Kidney epithelial cell (primary cell): ENCODE data around the gene ARHGEF33. TPM values are rescaled to one million over a fixed set of nuclear protein-coding genes. Genes with fewer than 3 reads are reported as not detected.

Experiments used
- DNase-seq: peaks from one replicate; pipeline ENCODE4 v3.0.0-alpha.2; 2010; ENCODE audit warnings: low read depth
- H3K27me3 ChIP-seq: 2 replicates; pipeline ENCODE4 v1.6.0; 2011; ENCODE audit warnings: low read length; ENCODE audit not compliant: control insufficient read depth, insufficient read depth
- H3K36me3 ChIP-seq: 2 replicates; pipeline ENCODE4 v1.5.1; 2011; ENCODE audit warnings: low read length; ENCODE audit not compliant: control insufficient read depth, insufficient read depth
- H3K4me3 ChIP-seq: 2 replicates; pipeline ENCODE4 v1.5.1; 2011; ENCODE audit warnings: low read depth, mild to moderate bottlenecking, control low read depth, low read length
- total RNA-seq: library from RNA; depleted of rRNA; stranded (reverse); fragments of >200 nt; gene quantifications from 2 replicates; pipeline ENCODE4 v1.2.3, GENCODE V29; 2015
- TF ChIP-seq, protein P1 (sequence below): IDR thresholded peaks from 2 replicates; pipeline ENCODE4 v1.5.1; 2011; ENCODE audit warnings: mild to moderate bottlenecking, moderate library complexity, low read length, control low read depth, inconsistent platforms; ENCODE audit not compliant: insufficient read depth, poor library complexity, severe bottlenecking

ARHGEF33 gene
- total RNA-seq, 1 donor from 2014 or later = 0.46 TPM

DNA sequence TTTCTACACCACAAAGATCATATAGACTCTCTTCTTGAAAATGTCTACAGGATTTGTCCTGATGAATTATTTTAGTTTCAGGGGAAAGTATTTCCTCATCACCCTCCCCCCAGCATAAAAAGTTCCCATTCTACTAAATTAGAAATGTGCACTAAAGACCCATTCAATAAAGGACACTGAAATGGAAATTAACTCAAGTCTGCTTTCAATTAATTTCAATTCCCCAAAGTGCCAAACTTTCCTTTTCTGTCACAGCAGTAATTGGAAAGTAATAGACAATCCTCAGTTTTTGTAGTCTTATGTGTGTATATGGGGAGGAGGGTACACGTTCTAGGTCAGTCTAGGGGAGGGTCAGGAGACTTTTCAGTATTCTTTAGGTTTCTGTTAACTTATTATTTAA is 21.5 kb downstream of the ARHGEF33 start:
- no peaks in the 10 kb centered on the region for H3K36me3 ChIP-seq
- no peak overlapping the region for H3K4me3 ChIP-seq
- DNase-seq = no peak
- no peaks in the 10 kb centered on the region for H3K27me3 ChIP-seq
- TF ChIP-seq, protein P1, sequence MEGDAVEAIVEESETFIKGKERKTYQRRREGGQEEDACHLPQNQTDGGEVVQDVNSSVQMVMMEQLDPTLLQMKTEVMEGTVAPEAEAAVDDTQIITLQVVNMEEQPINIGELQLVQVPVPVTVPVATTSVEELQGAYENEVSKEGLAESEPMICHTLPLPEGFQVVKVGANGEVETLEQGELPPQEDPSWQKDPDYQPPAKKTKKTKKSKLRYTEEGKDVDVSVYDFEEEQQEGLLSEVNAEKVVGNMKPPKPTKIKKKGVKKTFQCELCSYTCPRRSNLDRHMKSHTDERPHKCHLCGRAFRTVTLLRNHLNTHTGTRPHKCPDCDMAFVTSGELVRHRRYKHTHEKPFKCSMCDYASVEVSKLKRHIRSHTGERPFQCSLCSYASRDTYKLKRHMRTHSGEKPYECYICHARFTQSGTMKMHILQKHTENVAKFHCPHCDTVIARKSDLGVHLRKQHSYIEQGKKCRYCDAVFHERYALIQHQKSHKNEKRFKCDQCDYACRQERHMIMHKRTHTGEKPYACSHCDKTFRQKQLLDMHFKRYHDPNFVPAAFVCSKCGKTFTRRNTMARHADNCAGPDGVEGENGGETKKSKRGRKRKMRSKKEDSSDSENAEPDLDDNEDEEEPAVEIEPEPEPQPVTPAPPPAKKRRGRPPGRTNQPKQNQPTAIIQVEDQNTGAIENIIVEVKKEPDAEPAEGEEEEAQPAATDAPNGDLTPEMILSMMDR = no peak

- H3K27me3 ChIP-seq = no peaks in the 10 kb centered on the region
- no peak for DNase-seq
- TF ChIP-seq, protein P1 = no peak
- no peaks in the 10 kb centered on the region for H3K36me3 ChIP-seq
- no peak overlapping the region for H3K4me3 ChIP-seq
These were observed 22.9 kb downstream of the ARHGEF33 start for GRCh38 chr2:38912619-38913018.

GRCh38 chr2:38922389-38922788 is 32.7 kb downstream of the ARHGEF33 start:
- TF ChIP-seq, protein P1 = no peak
- Histone ChIP-seq H3K36me3 (no peaks in the 10 kb centered on the region), H3K4me3 (no peak overlapping the region), H3K27me3 (no peaks in the 10 kb centered on the region)
- no peak for DNase-seq

GRCh38 chr2:38922902-38923301 is 33.2 kb downstream of the ARHGEF33 start:
- TF ChIP-seq, protein P1 = no peak
- no peak for DNase-seq
- Histone ChIP-seq H3K4me3 (no peak overlapping the region), H3K27me3 (no peaks in the 10 kb centered on the region), H3K36me3 (no peaks in the 10 kb centered on the region)

DNA sequence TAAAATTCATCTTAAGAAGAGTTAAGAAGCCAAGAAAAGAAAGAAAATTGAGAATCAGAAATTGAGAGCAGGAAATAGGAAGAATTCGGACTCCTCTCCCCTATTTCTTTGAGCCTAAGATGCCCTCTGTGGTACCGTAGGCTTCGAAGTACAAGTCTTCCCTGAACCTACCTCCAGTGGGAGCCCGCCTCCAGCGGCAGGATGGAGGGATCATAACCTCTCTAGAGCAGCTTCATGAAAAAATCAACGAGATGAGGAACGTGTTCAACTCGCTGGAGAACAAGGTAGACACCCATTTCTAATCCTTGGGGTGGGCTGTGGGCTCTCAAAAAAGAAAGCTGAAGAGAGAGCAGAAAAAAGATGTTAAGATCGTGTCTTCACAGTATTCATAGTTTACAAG is 36.3 kb downstream of the ARHGEF33 start:
- DNase-seq = no peak
- H3K36me3 ChIP-seq = no peaks in the 10 kb centered on the region
- no peak overlapping the region for H3K4me3 ChIP-seq
- no peaks in the 10 kb centered on the region for H3K27me3 ChIP-seq
- TF ChIP-seq, protein P1 = no peak

GRCh38 chr2:38930600-38930999 is 40.9 kb downstream of the ARHGEF33 start:
- H3K36me3 ChIP-seq = no peaks in the 10 kb centered on the region
- no peak for DNase-seq
- H3K27me3 ChIP-seq = no peaks in the 10 kb centered on the region
- TF ChIP-seq, protein P1 = no peak
- H3K4me3 ChIP-seq = no peak overlapping the region
